Right cardiac atrium (tissue), 5 donors: ENCODE data around the gene STX16. TPM values are rescaled to one million over a fixed set of nuclear protein-coding genes. Genes with fewer than 3 reads are reported as not detected.

ENCODE experiments used
- ATAC-seq, 2 donors: fragments of 200-7000 bp; cut with Tn5 transposase; one replicate each; pipeline versions ENCODE4 v1.8.0 to v1.9.1; 2020; ENCODE audit warnings: moderate library complexity in 2 of 2, mild to moderate bottlenecking in 1 of 2
- DNase-seq, 3 donors: peaks; one replicate each; pipeline ENCODE4 v3.0.0-alpha.2; 2020
- H3K27ac ChIP-seq: one replicate; pipeline ENCODE4 v1.5.1; 2013; ENCODE audit warnings: mild to moderate bottlenecking, low read length, control low read depth, moderate library complexity
- H3K27me3 ChIP-seq: one replicate; pipeline ENCODE4 v1.6.1; 2013; ENCODE audit not compliant: control insufficient read depth, insufficient read depth
- H3K4me1 ChIP-seq: one replicate; pipeline ENCODE4 v1.6.1; 2013; ENCODE audit warnings: low read length; ENCODE audit not compliant: control insufficient read depth, insufficient read depth
- H3K4me3 ChIP-seq: one replicate; pipeline ENCODE4 v1.5.1; 2013; ENCODE audit warnings: low read length, control low read depth
- H3K9me3 ChIP-seq: one replicate; pipeline ENCODE4 v1.6.1; 2013; ENCODE audit warnings: low read length; ENCODE audit not compliant: control insufficient read depth
- WGBS: extraction: QIAGEN DNeasy Blood & Tissue Kit; methylation state at CpG from one replicate; pipeline ENCODE4 v1.1.7; 2013; 5-methylcytosine and 5-hydroxymethylcytosine counted together
- intact Hi-C, 4 donors: fragments of 100-400 bp; cut with DNase I; formaldehyde crosslinking; loops; one replicate each; pipeline versions ENCODE4 v1.11.0 to v1.14.0; 2022 to 2023
- polyA plus RNA-seq: library from polyadenylated mRNA; stranded (reverse); fragments of 200-250 nt; gene quantifications from one replicate; pipeline ENCODE4 v1.2.3, GENCODE V29; 2013
- total RNA-seq, 4 donors: library from RNA; stranded (reverse); fragmentation: NEBNext Ultra II Directional; extraction: Animal tissue kit (Norgen Biotek cat#: 25700); gene quantifications; one replicate each; pipeline ENCODE4 v1.2.1, GENCODE V29; 2021
- donor health status: healthy with polysubstance abuse.
- donor health status: DM: no; HTN: yes; CAD: no.
- donor health status: DM: no; HTN: no; CAD: no.
- donor health status: DM: no; HTN: yes; CAD: no; lungs with severe emphysema.
- donor health status: DM: yes; HTN: yes; CAD: no.

The STX16 gene
- total and polyA plus RNA-seq, 5 donors, result 28.0 to 35.0 (median 33.0) TPM

GRCh38 chr20:58684291-58684690 lies 33.2 kb downstream of the STX16 start:
- WGBS, result 99% methylated on average over 2 of the region's 2 CpGs

GRCh38 chr20:58685988-58686387 lies 34.9 kb downstream of the STX16 start:
- H3K4me3 ChIP-seq, result no peak overlapping the region
- intact Hi-C loops, result no loop called here
- DNase-seq (no peak), ATAC-seq (no peak)
- H3K27me3 ChIP-seq, result no peaks in the 10 kb centered on the region
- H3K27ac ChIP-seq, result no peak overlapping the region
- WGBS, result 93% methylated on average over 5 of the region's 5 CpGs
- no peaks in the 10 kb centered on the region for H3K9me3 ChIP-seq
- no peaks in the 10 kb centered on the region for H3K4me1 ChIP-seq

More at GRCh38 chr20:58684291-58684690, 33.2 kb downstream of the STX16 start:
- H3K4me3 ChIP-seq, result no peak overlapping the region
- no peaks in the 10 kb centered on the region for H3K4me1 ChIP-seq
- H3K9me3 ChIP-seq, result no peaks in the 10 kb centered on the region
- intact Hi-C loops, result no loop called here
- DNase-seq, result no peak
- H3K27me3 ChIP-seq, result no peaks in the 10 kb centered on the region
- H3K27ac ChIP-seq, result no peak overlapping the region
- ATAC-seq, result no peak

GRCh38 chr20:58688414-58688813 lies 37.3 kb downstream of the STX16 start:
- intact Hi-C loops, result no loop called here
- WGBS, result 95% methylated on average over 4 of the region's 4 CpGs
- no peaks in the 10 kb centered on the region for H3K27me3 ChIP-seq
- H3K27ac ChIP-seq, result no peak overlapping the region
- no peak overlapping the region for H3K4me3 ChIP-seq
- DNase-seq (no peak), ATAC-seq (no peak)
- H3K9me3 ChIP-seq, result no peaks in the 10 kb centered on the region
- H3K4me1 ChIP-seq, result peaks cover 1% of the 10 kb centered on the region

GRCh38 chr20:58688840-58689239 lies 37.8 kb downstream of the STX16 start:
- no peak overlapping the region for H3K27ac ChIP-seq
- H3K4me3 ChIP-seq, result no peak overlapping the region
- ATAC-seq (no peak), DNase-seq (no peak)
- WGBS, result 44% methylated on average over 6 of the region's 6 CpGs
- intact Hi-C loops, result no loop called here
- peaks cover 5% of the 10 kb centered on the region for H3K4me1 ChIP-seq
- no peaks in the 10 kb centered on the region for H3K9me3 ChIP-seq
- no peaks in the 10 kb centered on the region for H3K27me3 ChIP-seq

- peak; percentile 6 to 9 for ATAC-seq
- H3K4me1 ChIP-seq, result peaks cover 5% of the 10 kb centered on the region
- peak in 1 of 3 donors; percentile 52 for DNase-seq
- peak overlapping the region; percentile 49 for H3K27ac ChIP-seq
- no peak overlapping the region for H3K4me3 ChIP-seq
- no peaks in the 10 kb centered on the region for H3K27me3 ChIP-seq
- WGBS, result 36% methylated on average over 7 of the region's 7 CpGs
- intact Hi-C loops, result loop anchor here in 2 of 4 donors (5.0 kb wide), 1 partner anchor 38 kb away; the partner anchor contains the start of gene STX16 (in 2 of the 2)
- H3K9me3 ChIP-seq, result no peaks in the 10 kb centered on the region
These were observed 39.5 kb downstream of the STX16 start for GRCh38 chr20:58690396-58691135.

GRCh38 chr20:58691773-58692578 lies 40.9 kb downstream of the STX16 start:
- H3K4me3 ChIP-seq, result peak overlapping the region; percentile 87
- peak overlapping the region; percentile 67 for H3K27ac ChIP-seq
- ATAC-seq, result peak; percentile 48 to 88
- peaks cover 5% of the 10 kb centered on the region for H3K4me1 ChIP-seq
- intact Hi-C loops, result loop anchor here in 2 of 4 donors (5.0 kb wide), 1 partner anchor 40 kb away; the partner anchor contains the start of gene STX16 (in 2 of the 2)
- no peaks in the 10 kb centered on the region for H3K27me3 ChIP-seq
- DNase-seq, result peak; percentile 80 to 85 (median 82)
- WGBS, result 57% methylated on average over 31 of the region's 31 CpGs
- H3K9me3 ChIP-seq, result no peaks in the 10 kb centered on the region

- 2% methylated on average over 93 of the region's 93 CpGs for WGBS
- Histone ChIP-seq H3K27me3 (no peaks in the 10 kb centered on the region), H3K4me3 (peak within 1 kb of the TSS; percentile 87), H3K27ac (peak within 1 kb of the TSS; percentile 82), H3K9me3 (no peaks in the 10 kb centered on the region), H3K4me1 (peaks cover 5% of the 10 kb centered on the region)
- intact Hi-C loops, result loop anchor here in 2 of 4 donors (5.0 kb wide), 1 partner anchor 40 kb away; the partner anchor contains the start of gene STX16 (in 2 of the 2)
- DNase-seq, result peak; percentile 78 to 91 (median 91)
- peak; percentile 81 to 90 for ATAC-seq
These were observed 41.6 kb downstream of the STX16 start, which contains the start of gene NPEPL1 for GRCh38 chr20:58692579-58693225. Gene NPEPL1 (plus strand): TSS chr20:58692800. CDS start chr20:58692901, 101 bp downstream.

- H3K27me3 ChIP-seq, result no peaks in the 10 kb centered on the region
- DNase-seq, result peak in 2 of 3 donors; percentile 65 to 76
- 41% methylated on average over 51 of the region's 51 CpGs for WGBS
- intact Hi-C loops, result loop anchor here in 2 of 4 donors (5.0 kb wide), 1 partner anchor 41 kb away; the partner anchor contains the start of gene STX16 (in 2 of the 2)
- peak overlapping the region; percentile 87 for H3K4me3 ChIP-seq
- peak in 1 of 2 donors; percentile 7 for ATAC-seq
- H3K4me1 ChIP-seq, result peaks cover 5% of the 10 kb centered on the region
- H3K27ac ChIP-seq, result peak overlapping the region; percentile 82
- no peaks in the 10 kb centered on the region for H3K9me3 ChIP-seq
These were observed 42.3 kb downstream of the STX16 start for GRCh38 chr20:58693226-58694006.

- intact Hi-C loops, result loop anchor here in 2 of 4 donors (5.0 kb wide), 1 partner anchor 42 kb away; the partner anchor contains the start of gene STX16 (in 2 of the 2)
- WGBS, result 96% methylated on average over 33 of the region's 33 CpGs
- no peaks in the 10 kb centered on the region for H3K27me3 ChIP-seq
- H3K27ac ChIP-seq, result no peak overlapping the region
- DNase-seq, result peak in 1 of 3 donors; percentile 49
- no peak overlapping the region for H3K4me3 ChIP-seq
- ATAC-seq, result no peak
- no peaks in the 10 kb centered on the region for H3K9me3 ChIP-seq
- peaks cover 5% of the 10 kb centered on the region for H3K4me1 ChIP-seq
These were observed 43.4 kb downstream of the STX16 start for GRCh38 chr20:58694241-58695083.
